ENCODE data around the gene PRKAR1B. TPM values are rescaled to one million over a fixed set of nuclear protein-coding genes. Genes with fewer than 3 reads are reported as not detected.

PRKAR1B gene
- total RNA-seq, 1 donor from 2014 or later = 16.5 TPM

DNA sequence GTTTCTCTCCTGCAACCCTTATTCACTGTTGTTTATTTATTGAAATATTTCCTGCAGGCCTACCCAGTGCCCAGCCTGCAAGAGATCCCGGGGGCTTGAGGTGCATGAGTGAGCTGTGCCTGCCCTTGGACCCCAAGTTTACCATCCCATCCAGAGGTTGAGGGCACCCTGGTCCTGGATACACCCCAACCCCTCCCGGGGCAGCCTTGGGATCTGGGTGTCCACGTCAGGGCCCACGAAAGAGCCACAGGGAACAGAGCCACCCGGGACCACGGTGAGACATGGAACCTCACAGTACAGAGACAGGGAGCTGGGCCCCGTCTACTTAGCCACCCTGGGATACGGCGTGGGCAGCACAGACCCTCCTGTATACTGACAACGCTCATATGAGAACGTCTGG lies 178.7 kb downstream of the PRKAR1B start:
- ATAC-seq (no peak), DNase-seq (peak; percentile 3)
- intact Hi-C loops (cut with micrococcal nuclease) = no loop called here

DNA sequence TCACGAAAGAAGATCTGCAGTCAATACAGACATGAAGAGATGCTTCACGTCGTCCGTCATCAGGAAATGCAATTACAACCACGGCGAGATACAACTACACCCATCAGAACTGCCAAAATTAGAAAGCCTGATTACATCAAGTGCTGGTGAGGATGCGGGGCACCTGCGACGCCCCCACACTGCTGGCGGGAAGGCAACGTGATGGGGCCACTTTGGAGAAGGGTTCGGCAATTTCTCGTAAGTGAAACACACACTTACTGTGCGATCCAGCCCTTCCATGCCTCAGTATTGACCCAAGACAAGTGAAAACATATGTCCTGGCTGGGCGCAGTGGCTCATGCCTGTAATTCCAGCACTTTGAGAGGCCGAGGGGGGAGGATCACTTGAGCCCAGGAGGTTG lies 181.6 kb downstream of the PRKAR1B start:
- intact Hi-C loops (cut with micrococcal nuclease) = no loop called here
- no peak for ATAC-seq
- peak; percentile 14 for DNase-seq

DNA sequence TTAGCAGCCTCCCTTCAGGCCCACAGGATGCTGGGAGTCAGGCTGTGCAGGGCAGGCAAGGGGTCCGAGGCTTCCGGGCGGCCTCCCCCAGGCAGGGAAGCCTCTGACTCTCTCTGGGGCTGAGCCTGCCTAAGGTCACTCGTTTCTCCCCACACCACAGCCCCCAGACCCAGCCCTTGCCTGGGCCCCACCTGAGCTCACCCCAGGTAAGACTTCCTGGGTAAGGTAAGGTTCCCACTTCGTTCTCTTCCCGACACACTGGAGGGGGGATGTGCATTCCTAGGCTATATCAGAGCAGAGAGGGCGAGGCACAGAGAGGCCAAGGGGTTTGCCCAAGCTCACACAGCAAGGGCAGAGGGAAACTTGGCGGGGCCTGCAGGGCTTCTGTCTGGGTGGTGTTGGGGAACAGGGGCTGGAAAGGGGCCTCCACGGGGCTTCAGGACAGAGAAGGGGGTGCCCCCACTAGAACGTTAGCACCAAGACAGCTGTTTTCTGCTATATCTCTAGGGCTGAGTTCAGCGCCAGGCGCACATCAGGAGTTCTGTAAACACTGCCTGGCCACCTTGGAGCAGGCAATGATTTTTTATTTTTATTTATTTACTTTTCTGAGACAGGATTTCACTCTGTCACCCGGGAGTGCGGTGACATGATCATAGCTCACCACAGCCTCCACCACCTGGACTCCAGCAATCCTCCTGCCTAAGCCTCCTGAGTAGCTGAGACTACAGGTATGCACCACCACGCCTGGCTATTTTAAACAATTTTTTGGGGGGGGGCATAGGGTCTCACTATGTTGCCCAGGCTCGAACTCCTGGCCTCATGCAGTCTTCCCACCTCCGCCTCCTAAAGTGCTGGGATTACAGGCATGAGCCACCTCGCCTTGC lies 182.5 kb downstream of the PRKAR1B start:
- DNase-seq = peak; percentile 10
- intact Hi-C loops (cut with micrococcal nuclease) = no loop called here
- ATAC-seq = no peak

GRCh38 chr7:543501-544337 lies 183.4 kb downstream of the PRKAR1B start:
- ATAC-seq (no peak), DNase-seq (peak; percentile 21)
- intact Hi-C loops (cut with micrococcal nuclease) = no loop called here

DNA sequence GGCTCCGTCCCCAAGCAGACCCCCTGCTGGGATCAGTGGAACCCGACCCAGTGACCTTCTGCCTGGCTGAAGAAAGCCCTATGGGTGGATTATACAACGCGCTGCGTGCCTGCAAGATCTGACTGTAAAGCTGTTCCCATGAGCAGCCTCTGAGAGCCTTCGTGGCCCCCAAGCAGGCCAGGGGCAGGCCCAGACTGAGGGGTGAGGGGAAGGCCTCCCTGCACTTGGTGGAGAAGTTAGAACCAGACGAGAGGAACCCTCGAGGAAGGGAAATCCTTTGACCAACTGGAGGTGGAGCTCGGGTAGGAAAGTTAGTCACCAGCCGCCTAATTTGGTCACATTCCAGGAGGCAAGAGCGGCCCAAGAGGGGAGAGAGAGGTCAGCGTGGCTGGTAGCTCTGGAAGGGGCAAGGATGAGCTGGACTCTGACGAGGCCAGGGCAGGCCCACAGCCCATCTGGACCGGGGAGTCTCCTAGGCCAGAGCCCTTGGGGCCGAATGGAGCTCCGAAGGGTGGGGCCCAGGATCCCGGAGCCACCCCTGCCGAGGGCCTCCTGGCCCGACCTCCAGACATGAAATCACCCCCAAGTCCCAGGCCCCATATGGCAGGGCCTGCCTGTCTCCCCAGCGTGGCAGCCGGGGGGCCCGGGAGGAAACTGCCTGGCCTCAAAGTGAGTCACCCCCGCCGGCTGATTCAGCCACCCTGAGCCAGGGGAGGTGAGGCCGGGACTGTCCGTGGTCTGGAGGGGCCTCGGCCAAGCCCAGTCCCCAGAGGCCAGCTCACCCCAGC lies 184.2 kb downstream of the PRKAR1B start:
- intact Hi-C loops (cut with micrococcal nuclease) = no loop called here
- peak; percentile 55 for ATAC-seq
- DNase-seq = peak; percentile 46

GRCh38 chr7:542131-542712 lies 184.9 kb downstream of the PRKAR1B start:
- intact Hi-C loops (cut with micrococcal nuclease) = no loop called here
- peak; percentile 23 for DNase-seq
- no peak for ATAC-seq

DNA sequence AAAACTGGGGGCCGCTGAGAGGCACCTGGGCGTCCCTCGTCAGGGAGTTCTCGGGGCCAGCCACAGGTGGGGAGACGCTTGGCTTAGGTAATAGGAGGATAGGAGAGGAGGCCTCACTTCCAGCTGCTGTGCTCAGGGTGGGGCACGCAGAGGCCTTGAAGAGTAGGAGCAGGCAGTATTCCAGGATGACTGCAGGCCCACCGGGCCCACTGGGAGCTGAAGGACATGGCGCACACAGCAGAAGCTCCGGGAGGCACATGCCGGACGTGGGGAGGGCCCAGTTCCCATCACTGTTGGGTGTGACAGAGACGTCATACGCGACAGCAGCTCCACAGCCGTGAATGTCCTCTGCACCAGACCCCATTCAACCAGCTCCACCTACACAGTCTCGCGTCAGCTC lies 185.4 kb downstream of the PRKAR1B start:
- intact Hi-C loops (cut with micrococcal nuclease) = no loop called here
- ATAC-seq (no peak), DNase-seq (no peak)

DNA sequence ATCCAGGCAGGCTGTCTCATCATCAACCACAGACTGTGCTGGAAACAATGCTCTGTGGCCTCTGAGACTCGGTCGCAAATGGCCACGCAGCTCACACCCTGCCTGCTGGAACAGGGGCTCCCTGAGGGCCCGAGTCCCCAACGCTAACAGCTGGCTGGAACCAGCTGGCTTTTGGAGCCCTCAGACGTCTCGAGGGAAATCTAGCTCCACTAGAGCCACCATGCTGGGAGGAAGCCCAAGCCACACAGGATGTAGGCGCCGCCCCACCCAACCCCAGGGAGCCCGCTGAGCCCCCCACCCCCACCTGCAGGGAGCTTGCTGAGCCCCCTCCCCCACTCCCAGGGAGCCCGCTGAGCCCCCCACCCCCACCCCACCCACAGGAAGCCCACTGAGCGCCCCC lies 186.1 kb downstream of the PRKAR1B start:
- ATAC-seq (no peak), DNase-seq (no peak)
- intact Hi-C loops (cut with micrococcal nuclease) = no loop called here

DNA sequence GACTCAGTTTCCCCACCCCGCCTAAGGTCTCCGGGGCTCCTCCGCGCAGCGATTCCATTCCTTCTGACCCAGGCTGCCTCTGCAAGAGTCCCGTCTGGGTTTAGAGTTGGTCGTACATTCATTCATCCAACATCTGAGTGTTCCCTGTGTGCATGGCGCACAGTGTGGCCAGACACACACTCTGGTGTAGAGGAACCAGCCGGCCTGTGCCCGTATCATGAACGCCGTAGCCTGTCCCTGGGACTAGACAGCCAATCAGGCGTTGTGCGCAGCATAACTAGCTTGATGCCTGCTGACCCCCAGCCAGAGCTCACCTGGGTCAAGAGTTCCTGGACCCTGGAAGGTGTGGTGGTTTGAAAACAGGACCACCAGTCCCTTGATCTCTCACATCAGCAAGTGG lies 186.5 kb downstream of the PRKAR1B start:
- intact Hi-C loops (cut with micrococcal nuclease) = no loop called here
- ATAC-seq (no peak), DNase-seq (no peak)

DNA sequence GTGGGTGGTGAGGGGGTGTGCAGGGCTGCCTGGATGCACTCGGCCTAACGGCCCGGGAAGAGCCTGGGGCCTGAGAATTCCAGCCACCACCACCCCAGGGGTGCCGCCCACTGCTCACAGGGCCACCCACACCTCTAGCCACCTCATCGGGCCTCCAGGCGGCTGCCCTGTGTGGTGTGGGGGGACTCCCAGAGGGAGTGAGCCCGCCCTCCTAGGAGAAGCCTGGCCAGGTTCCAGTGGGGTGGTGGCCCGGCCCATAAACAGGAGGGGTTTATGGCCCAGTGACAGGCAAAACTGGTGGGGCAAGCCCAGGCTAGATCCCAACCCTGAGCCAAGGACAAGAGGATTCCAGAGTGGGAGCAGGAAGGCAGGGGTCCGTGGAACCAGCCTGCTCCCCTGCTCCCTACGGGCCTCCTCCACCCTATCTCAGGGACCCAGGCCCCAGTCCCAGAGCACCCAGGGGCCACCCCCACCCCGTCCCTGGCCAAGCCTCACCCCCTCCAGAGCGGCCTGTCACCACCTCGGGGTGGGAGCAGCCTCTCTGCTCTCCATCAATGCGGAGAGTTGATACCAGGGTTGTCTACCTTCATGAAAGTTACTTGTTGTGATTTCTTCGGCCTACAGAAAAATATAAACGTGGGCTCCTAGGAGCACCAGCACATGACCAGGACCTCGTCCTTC lies 187.2 kb downstream of the PRKAR1B start:
- intact Hi-C loops (cut with micrococcal nuclease) = no loop called here
- DNase-seq = no peak
- ATAC-seq = no peak

- DNase-seq (no peak), ATAC-seq (no peak)
- intact Hi-C loops (cut with micrococcal nuclease) = no loop called here
Measured at GRCh38 chr7:538764-539685, 188.1 kb downstream of the PRKAR1B start.

DNA sequence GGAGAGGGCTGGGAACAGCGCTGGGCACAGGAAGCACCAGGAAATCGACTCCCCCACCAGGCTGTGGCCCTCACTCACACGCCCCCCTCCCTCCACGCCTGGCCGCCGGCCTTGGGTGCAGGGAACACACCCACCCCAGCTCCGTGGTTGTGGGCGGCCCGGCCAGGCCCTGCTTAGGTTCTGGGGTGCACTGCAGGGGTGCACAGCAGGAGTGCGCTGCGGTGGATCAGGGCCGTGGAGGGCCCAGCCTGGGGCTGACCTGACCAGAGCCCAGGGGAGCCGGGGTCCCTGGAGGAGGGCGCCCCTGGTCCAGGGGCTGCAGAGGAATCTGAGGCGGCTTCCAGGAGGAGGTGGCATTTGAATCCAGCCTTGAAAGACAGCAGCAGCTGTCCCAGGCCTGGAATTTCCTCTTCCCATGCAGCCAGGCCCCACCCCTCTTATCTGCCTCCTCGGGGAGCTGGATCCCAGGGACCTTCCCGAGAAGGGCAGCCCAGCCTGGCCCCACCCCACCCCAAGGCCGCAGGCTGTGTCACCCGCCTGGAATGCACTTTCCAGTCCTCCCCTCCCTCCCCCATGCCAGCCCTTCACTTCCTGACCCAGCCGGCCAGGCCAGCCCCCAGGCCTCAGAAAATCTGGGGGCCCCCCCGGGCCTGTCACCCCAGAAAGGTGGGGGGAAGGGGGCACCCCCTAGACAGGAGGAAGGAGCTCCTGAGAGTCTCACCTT lies 189.0 kb downstream of the PRKAR1B start:
- DNase-seq (peak; percentile 72), ATAC-seq (peak; percentile 89)
- intact Hi-C loops (cut with micrococcal nuclease) = no loop called here

DNA sequence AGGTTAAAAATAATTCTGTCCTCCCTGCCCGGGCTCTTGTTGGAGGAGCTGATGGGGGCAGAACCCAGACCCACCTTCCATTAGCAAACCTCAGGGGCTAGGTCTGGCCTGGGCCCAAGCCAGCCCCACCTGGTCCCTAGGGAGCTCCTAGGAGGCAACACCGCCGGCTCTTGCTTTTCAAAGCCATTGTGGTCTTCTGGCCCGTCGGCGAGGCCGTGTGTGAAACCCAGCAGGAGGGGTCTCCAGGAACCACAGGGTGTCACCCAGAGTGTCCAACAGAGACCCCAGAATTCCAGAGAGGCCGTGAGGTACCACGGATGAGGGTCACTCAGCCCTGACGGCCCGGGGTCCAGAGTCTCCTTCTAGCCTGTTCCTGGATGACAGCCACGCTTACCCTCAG lies 190.8 kb downstream of the PRKAR1B start:
- no peak for DNase-seq
- intact Hi-C loops (cut with micrococcal nuclease) = no loop called here
- no peak for ATAC-seq

DNA sequence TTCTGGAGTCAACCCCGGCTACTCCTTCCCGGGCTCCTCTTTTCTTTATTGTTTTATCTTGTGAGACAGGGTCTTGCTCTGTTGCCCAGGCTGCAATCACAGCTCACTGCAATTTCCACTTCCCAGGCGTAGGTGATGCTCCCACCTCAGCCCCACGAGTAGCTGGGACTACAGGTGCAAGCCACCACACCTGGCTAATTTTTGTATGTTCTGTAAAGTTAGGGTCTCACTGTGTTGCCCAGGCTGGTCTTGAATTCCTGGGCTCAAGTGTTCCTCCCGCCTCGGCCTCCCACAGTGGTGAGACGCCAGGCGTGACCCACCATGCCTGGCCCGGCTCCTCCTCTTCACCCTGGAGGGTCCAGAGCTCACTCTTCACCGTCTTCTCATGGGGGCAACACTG lies 192.1 kb downstream of the PRKAR1B start:
- no peak for DNase-seq
- ATAC-seq = no peak
- intact Hi-C loops (cut with micrococcal nuclease) = no loop called here

DNA sequence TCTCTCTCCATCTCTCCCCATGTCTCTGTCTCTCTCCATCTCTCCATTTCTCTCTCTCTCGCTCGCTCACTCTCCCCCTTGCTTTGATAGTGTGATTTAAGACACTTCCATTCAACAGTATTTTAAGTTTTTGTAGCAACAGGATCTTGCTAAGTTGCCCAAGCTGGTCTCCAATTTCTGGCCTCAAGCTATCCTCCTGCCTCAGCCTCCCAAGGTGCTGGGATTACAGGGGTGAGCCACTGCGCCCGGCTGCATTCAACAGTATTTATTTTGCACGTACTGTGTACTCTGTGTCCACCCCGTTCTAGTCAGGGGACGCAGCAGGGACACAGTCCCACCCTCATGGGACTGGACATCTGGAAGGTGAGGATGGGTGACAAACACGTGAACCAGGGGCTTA lies 193.0 kb downstream of the PRKAR1B start:
- intact Hi-C loops (cut with micrococcal nuclease) = no loop called here
- ATAC-seq (no peak), DNase-seq (no peak)

- intact Hi-C loops (cut with micrococcal nuclease) = no loop called here
- ATAC-seq (no peak), DNase-seq (no peak)
Measured at GRCh38 chr7:533266-533665, 193.8 kb downstream of the PRKAR1B start.

All from left ventricle myocardium superior (tissue), 1 donor.